Naive thymus-derived CD4-positive, alpha-beta T cell (primary cell): Measurements from ENCODE around the gene C11orf24. TPM values are rescaled to one million over a fixed set of nuclear protein-coding genes. Genes with fewer than 3 reads are reported as not detected.

Source experiments
- ATAC-seq: fragments of 150-1000 bp; cut with Tn5 transposase; 2 replicates; pipeline ENCODE4 v1.10.0; 2021; ENCODE audit warnings: mild to moderate bottlenecking, moderate library complexity
- CTCF ChIA-PET: fragments of 350-600 bp; sonication (Branson Sonifier 250); formaldehyde crosslinking; loops from one replicate; lab custom pipeline; 2021; ENCODE audit warnings: antibody characterized with exemption; lab: Charles Lee
- POLR2A ChIA-PET: fragments of 350-600 bp; sonication (Branson Sonifier 250); formaldehyde crosslinking; loops from one replicate; lab custom pipeline; 2021; ENCODE audit warnings: antibody characterized with exemption, inconsistent platforms; lab: Charles Lee
- DNase-seq, 9 donors: peaks; one replicate each; pipeline versions ENCODE4 v3.0.0 to v3.0.0-alpha.2; 2020 to 2022; ENCODE audit warnings: mixed read lengths in 1 of 9
- H3K27ac ChIP-seq: one replicate; pipeline ENCODE4 v1.7.0; 2013; ENCODE audit warnings: mild to moderate bottlenecking, low read depth, low read length, moderate library complexity
- H3K27me3 ChIP-seq, 2 donors: one replicate each; pipeline ENCODE4 v1.7.0; 2013; ENCODE audit warnings: low read length in 2 of 2, mild to moderate bottlenecking in 2 of 2, moderate library complexity in 2 of 2; ENCODE audit not compliant: control insufficient read depth in 2 of 2, insufficient read depth in 2 of 2
- H3K36me3 ChIP-seq, 3 experiments: 1 replicate in 2 of 3; 2 replicates in 1 of 3; pipeline ENCODE4 v1.7.0; 2013; ENCODE audit warnings: low read length in 3 of 3, mild to moderate bottlenecking in 3 of 3, moderate library complexity in 1 of 3; ENCODE audit not compliant: insufficient read depth in 3 of 3, control insufficient read depth in 2 of 3
- H3K4me1 ChIP-seq, 2 donors: one replicate each; pipeline ENCODE4 v1.7.0; 2013; ENCODE audit warnings: low read length in 2 of 2, mild to moderate bottlenecking in 2 of 2, moderate library complexity in 1 of 2; ENCODE audit not compliant: control insufficient read depth in 2 of 2, insufficient read depth in 2 of 2
- H3K4me3 ChIP-seq: 2 replicates; pipeline ENCODE4 v1.7.0; 2013; ENCODE audit warnings: mild to moderate bottlenecking, low read length
- H3K9me3 ChIP-seq, 3 experiments: 1 replicate in 2 of 3; 2 replicates in 1 of 3; pipeline ENCODE4 v1.7.0; 2013; ENCODE audit warnings: low read length in 3 of 3; ENCODE audit not compliant: control insufficient read depth in 2 of 3
- H3K27ac Mint-ChIP-seq, 9 donors: one replicate each; pipeline ENCODE4 v1.8.0; 2020 to 2022; ENCODE audit warnings: mixed read lengths in 9 of 9, mild to moderate bottlenecking in 8 of 9, moderate library complexity in 5 of 9, inconsistent platforms in 2 of 9
- H3K27me3 Mint-ChIP-seq, 5 donors: one replicate each; pipeline ENCODE4 v1.8.0; 2021 to 2022; ENCODE audit warnings: mixed read lengths in 5 of 5, mild to moderate bottlenecking in 1 of 5
- H3K36me3 Mint-ChIP-seq, 5 donors: one replicate each; pipeline ENCODE4 v1.8.0; 2020 to 2022; ENCODE audit warnings: mixed read lengths in 5 of 5, mild to moderate bottlenecking in 3 of 5, inconsistent platforms in 1 of 5
- H3K4me1 Mint-ChIP-seq, 7 donors: one replicate each; pipeline ENCODE4 v1.8.0; 2020 to 2022; ENCODE audit warnings: mixed read lengths in 7 of 7, mild to moderate bottlenecking in 3 of 7, inconsistent platforms in 1 of 7
- H3K4me3 Mint-ChIP-seq, 10 donors: one replicate each; pipeline ENCODE4 v1.8.0; 2020 to 2022; ENCODE audit warnings: mild to moderate bottlenecking in 10 of 10, mixed read lengths in 10 of 10, moderate library complexity in 6 of 10, inconsistent platforms in 2 of 10
- H3K9me3 Mint-ChIP-seq, 11 donors: one replicate each; pipeline ENCODE4 v1.8.0; 2020 to 2022; ENCODE audit warnings: mixed read lengths in 11 of 11, mild to moderate bottlenecking in 4 of 11, inconsistent platforms in 1 of 11, moderate library complexity in 1 of 11
- intact Hi-C, 2 donors: fragments of 100-400 bp; cut with micrococcal nuclease; formaldehyde crosslinking; loops; one replicate each; pipeline ENCODE4 v1.15.1; 2023
- polyA plus RNA-seq, 2 donors: library from polyadenylated mRNA; unstranded; fragments of 300-500 nt; fragmentation: Illumina TruSeq; gene quantifications; one replicate each; pipeline ENCODE4 v1.2.3, GENCODE V29; 2021
- total RNA-seq, 6 experiments: library from RNA in 5 of 6; stranded (reverse) in 5 of 6; gene quantifications; 1 replicate in 5 of 6; 2 replicates in 1 of 6; pipeline ENCODE4 v1.2.3 and lab custom pipeline; 2021 to 2026

Gene C11orf24
- total and polyA plus RNA-seq, 7 experiments from 2014 or later = 5.7 to 20.0 (median 14.5) TPM

DNA sequence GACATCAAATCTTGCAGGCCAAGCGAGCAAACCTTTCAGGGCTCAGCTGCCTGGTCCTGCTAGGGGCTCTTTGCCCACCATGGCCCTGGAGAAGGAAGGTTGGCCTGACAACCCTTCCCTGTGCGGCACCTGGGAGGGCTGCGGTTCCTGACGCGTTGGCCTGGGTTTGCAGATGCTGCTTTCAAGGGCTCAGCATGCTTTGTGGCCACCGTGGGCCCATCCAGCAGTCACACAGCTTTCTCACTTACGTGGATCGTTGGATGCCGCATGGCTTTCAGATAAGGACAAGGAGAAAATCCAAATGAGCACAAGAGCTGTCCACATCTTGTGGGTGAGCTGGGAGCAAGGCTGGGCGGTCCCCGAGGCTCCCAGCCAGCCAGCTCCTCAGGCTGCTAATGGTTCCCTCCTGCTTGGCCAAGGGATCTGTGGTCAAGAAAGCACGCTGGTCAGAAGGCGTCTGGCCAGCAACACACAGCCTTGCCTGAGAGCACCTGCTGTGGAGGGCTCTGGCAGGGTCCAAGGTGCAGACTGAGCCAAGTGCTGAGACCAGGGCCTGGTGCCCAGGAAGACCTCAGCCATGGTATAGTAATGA lies 8.2 kb downstream of the C11orf24 start:
- intact Hi-C loops = no loop called here
- no peak overlapping the region for H3K4me3 ChIP-seq
- no peaks in the 10 kb centered on the region for H3K27me3 ChIP-seq
- Mint-ChIP-seq H3K36me3 (peaks cover 0 to 34% (median 22%) of the 10 kb centered on the region in 5 donors), H3K9me3 (peaks cover 0 to 7% (median 0%) of the 10 kb centered on the region in 11 donors), H3K4me1 (peaks cover 0 to 15% (median under 1%) of the 10 kb centered on the region in 7 donors), H3K27ac (peak overlapping the region in 1 of 9 donors; percentile 48), H3K27me3 (no peaks in the 10 kb centered on the region), H3K4me3 (no peak overlapping the region)
- peaks cover 0 to 72% (median 5%) of the 10 kb centered on the region in 3 experiments for H3K36me3 ChIP-seq
- ChIA-PET POLR2A (no interaction called here), CTCF (interaction anchor here (0.6 kb wide), 1 partner anchor 35 kb away, joined by 3 read pairs; no protein-coding TSS in a partner anchor)
- ATAC-seq (no peak), DNase-seq (no peak)
- H3K9me3 ChIP-seq = no peaks in the 10 kb centered on the region
- no peaks in the 10 kb centered on the region for H3K4me1 ChIP-seq
- no peak overlapping the region for H3K27ac ChIP-seq

DNA sequence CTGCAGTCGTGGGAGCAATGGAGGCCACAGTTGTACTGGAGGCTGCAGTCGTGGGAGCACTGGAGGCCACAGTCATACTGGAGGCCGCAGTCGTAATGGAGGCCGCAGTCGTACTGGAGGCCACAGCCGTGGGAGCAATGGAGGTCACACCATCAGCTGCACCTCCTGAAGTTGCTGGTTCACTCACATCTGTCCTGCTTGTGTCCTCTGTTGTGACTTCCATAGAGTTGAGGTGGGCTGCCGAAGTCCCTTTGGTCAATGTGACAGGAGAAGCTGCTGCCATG lies 9.3 kb downstream of the C11orf24 start:
- no peaks in the 10 kb centered on the region for H3K27me3 Mint-ChIP-seq
- POLR2A ChIA-PET = no interaction called here
- no peak overlapping the region for H3K27ac ChIP-seq
- H3K36me3 ChIP-seq = peaks cover 0 to 64% (median 5%) of the 10 kb centered on the region in 3 experiments
- no peak overlapping the region for H3K4me3 Mint-ChIP-seq
- H3K27ac Mint-ChIP-seq = peak overlapping the region in 2 of 9 donors; percentile 22 to 83
- DNase-seq (no peak), ATAC-seq (no peak)
- peaks cover 3% of the 10 kb centered on the region in 2 donors for H3K4me1 ChIP-seq
- peaks cover under 1 to 14% (median 2%) of the 10 kb centered on the region in 7 donors for H3K4me1 Mint-ChIP-seq
- CTCF ChIA-PET = interaction anchor here (7.6 kb wide), 1 partner anchor 36 kb away, joined by 131 read pairs; no protein-coding TSS in a partner anchor
- no peaks in the 10 kb centered on the region for H3K9me3 ChIP-seq
- no peaks in the 10 kb centered on the region for H3K27me3 ChIP-seq
- intact Hi-C loops = no loop called here
- no peak overlapping the region for H3K4me3 ChIP-seq
- H3K9me3 Mint-ChIP-seq = peaks cover 0 to 7% (median 0%) of the 10 kb centered on the region in 11 donors
- peaks cover 0 to 27% (median 22%) of the 10 kb centered on the region in 5 donors for H3K36me3 Mint-ChIP-seq

- H3K27ac Mint-ChIP-seq = peak overlapping the region in 1 of 9 donors; percentile 83
- no peaks in the 10 kb centered on the region for H3K27me3 Mint-ChIP-seq
- peaks cover 0 to 59% (median 5%) of the 10 kb centered on the region in 3 experiments for H3K36me3 ChIP-seq
- H3K4me1 Mint-ChIP-seq = peaks cover 2 to 13% (median 4%) of the 10 kb centered on the region in 7 donors
- peaks cover 0 to 24% (median 22%) of the 10 kb centered on the region in 5 donors for H3K36me3 Mint-ChIP-seq
- H3K27me3 ChIP-seq = no peaks in the 10 kb centered on the region
- DNase-seq = no peak
- POLR2A ChIA-PET = no interaction called here
- H3K4me3 Mint-ChIP-seq = no peak overlapping the region
- intact Hi-C loops = no loop called here
- peaks cover 0 to 7% (median 0%) of the 10 kb centered on the region in 11 donors for H3K9me3 Mint-ChIP-seq
- H3K9me3 ChIP-seq = no peaks in the 10 kb centered on the region
- no peak for ATAC-seq
- H3K4me3 ChIP-seq = no peak overlapping the region
- H3K4me1 ChIP-seq = peaks cover 3 to 5% of the 10 kb centered on the region in 2 donors
- CTCF ChIA-PET = interaction anchor here (7.6 kb wide), 1 partner anchor 36 kb away, joined by 131 read pairs; no protein-coding TSS in a partner anchor
- H3K27ac ChIP-seq = no peak overlapping the region
Measured at GRCh38 chr11:68261749-68262543, 9.8 kb downstream of the C11orf24 start.

- no peaks in the 10 kb centered on the region for H3K9me3 ChIP-seq
- intact Hi-C loops = no loop called here
- Mint-ChIP-seq H3K9me3 (peaks cover 0 to 7% (median 0%) of the 10 kb centered on the region in 11 donors), H3K27me3 (no peaks in the 10 kb centered on the region), H3K36me3 (peaks cover 0 to 21% (median 18%) of the 10 kb centered on the region in 5 donors), H3K4me1 (peaks cover 2 to 6% (median 4%) of the 10 kb centered on the region in 7 donors), H3K27ac (no peak overlapping the region), H3K4me3 (no peak overlapping the region)
- ATAC-seq = no peak
- no peak overlapping the region for H3K4me3 ChIP-seq
- ChIA-PET POLR2A (no interaction called here), CTCF (interaction anchor here (7.6 kb wide), 1 partner anchor 37 kb away, joined by 131 read pairs; no protein-coding TSS in a partner anchor)
- peaks cover 3 to 5% of the 10 kb centered on the region in 2 donors for H3K4me1 ChIP-seq
- peaks cover 0 to 50% (median 2%) of the 10 kb centered on the region in 3 experiments for H3K36me3 ChIP-seq
- H3K27ac ChIP-seq = no peak overlapping the region
- H3K27me3 ChIP-seq = no peaks in the 10 kb centered on the region
- DNase-seq = no peak
Measured at GRCh38 chr11:68261006-68261405, 10.8 kb downstream of the C11orf24 start.

DNA sequence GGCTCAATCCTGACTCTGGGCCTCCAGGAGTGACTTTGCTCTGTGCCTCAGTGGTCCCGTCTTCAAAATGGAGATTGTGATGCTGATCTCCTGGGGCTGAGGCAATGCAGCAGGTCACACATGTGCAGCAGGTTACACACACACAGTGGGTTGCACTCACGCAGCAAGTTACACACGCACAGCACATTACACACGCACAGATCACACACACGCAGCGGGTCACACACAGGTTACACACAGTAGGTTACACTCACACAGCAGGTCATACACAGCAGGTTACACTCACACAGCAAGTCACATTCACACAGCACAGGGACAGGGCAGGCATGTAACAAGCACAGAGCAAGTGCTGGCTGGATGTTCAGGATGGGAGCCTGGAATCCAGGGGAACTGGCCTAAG lies 11.3 kb downstream of the C11orf24 start:
- no peak for DNase-seq
- ChIA-PET CTCF (interaction anchor here (7.6 kb wide), 1 partner anchor 38 kb away, joined by 131 read pairs; no protein-coding TSS in a partner anchor), POLR2A (interaction anchor here (2.0 kb wide), 1 partner anchor 11 kb away, joined by 7 read pairs; the partner anchor contains the start of gene C11orf24)
- peaks cover 0 to 21% (median 18%) of the 10 kb centered on the region in 5 donors for H3K36me3 Mint-ChIP-seq
- H3K27me3 Mint-ChIP-seq = no peaks in the 10 kb centered on the region
- Histone ChIP-seq H3K4me1 (peaks cover 3 to 5% of the 10 kb centered on the region in 2 donors), H3K9me3 (no peaks in the 10 kb centered on the region), H3K27me3 (no peaks in the 10 kb centered on the region), H3K4me3 (no peak overlapping the region), H3K36me3 (peaks cover 0 to 44% (median 0%) of the 10 kb centered on the region in 3 experiments), H3K27ac (no peak overlapping the region)
- peaks cover 0 to 7% (median 0%) of the 10 kb centered on the region in 11 donors for H3K9me3 Mint-ChIP-seq
- H3K4me1 Mint-ChIP-seq = peaks cover 2 to 6% (median 4%) of the 10 kb centered on the region in 7 donors
- H3K27ac Mint-ChIP-seq = peak overlapping the region in 3 of 9 donors; percentile 15 to 87 (median 28)
- no peak overlapping the region for H3K4me3 Mint-ChIP-seq
- intact Hi-C loops = no loop called here
- ATAC-seq = no peak

DNA sequence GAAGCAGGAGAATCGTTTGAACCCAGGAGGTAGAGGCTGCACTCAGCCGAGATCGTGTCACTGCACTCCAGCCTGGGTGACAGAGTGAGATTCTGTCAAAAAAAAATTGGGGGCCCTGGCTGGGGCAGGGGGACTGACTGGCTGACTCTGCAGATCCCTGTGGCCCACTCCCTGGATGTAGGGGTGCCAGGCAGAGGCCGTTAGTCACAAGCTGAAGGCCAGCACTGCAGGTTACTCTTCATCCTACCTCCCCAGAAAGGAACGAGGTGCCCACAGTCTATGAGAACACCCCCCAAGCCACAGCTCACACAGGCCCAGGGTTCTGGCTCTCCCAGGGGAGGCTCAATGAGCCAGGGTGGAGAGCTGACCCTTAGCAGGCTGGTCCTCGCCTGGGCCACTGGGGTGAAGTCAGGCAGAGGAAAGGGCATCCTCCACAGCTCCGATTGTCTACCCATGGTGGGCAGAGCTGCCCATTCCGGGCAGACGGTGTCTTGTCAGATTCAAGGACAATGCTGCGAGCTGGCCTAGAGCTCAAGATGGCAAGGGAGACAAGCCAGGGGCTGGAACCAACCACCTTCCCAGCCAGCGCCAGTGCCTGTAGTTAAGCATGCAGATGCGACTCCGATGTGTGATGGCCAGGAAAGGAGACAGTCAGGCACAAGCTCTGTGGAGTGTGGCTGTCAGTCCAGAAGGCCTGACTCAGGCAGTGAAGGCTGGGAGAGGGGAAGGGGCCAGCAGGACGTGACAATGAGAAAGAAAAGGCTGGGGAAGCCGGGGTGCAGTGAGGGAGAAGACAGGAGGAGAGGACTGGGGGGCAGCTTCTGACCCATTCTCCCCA lies 12.4 kb downstream of the C11orf24 start:
- Histone ChIP-seq H3K27me3 (no peaks in the 10 kb centered on the region), H3K9me3 (no peaks in the 10 kb centered on the region), H3K36me3 (peaks cover 0 to 38% (median 0%) of the 10 kb centered on the region in 3 experiments), H3K4me3 (no peak overlapping the region), H3K27ac (no peak overlapping the region), H3K4me1 (peaks cover 3 to 5% of the 10 kb centered on the region in 2 donors)
- Mint-ChIP-seq H3K27ac (no peak overlapping the region), H3K9me3 (peaks cover 0 to 3% (median 0%) of the 10 kb centered on the region in 11 donors), H3K4me1 (peaks cover 2 to 6% (median 4%) of the 10 kb centered on the region in 7 donors), H3K27me3 (peaks cover 0 to 2% (median 0%) of the 10 kb centered on the region in 5 donors), H3K36me3 (peaks cover 0 to 16% (median 11%) of the 10 kb centered on the region in 5 donors), H3K4me3 (no peak overlapping the region)
- ChIA-PET POLR2A (interaction anchor here (2.0 kb wide), 1 partner anchor 12 kb away, joined by 7 read pairs; the partner anchor contains the start of gene C11orf24), CTCF (interaction anchor here (0.9 to 7.6 kb wide), 3 partner anchors 11 to 39 kb away, joined by 3 to 131 read pairs (median 4); partner anchors contain the start of gene C11orf24)
- ATAC-seq = no peak
- intact Hi-C loops = no loop called here
- no peak for DNase-seq
